ENCODE data around the gene FAM163A.

- TF ChIP-seq EZH2 (IDR thresholded peaks at IDR 0.05; ENCODE audit: low read length, missing control alignments) = no peak
- no peak for TF ChIP-seq CTCF (conservative IDR thresholded peaks at IDR 0.05 in 1 of 2, IDR thresholded peaks at IDR 0.05 in 1 of 2; ENCODE audit: low read depth in 1 of 2, low read length in 2 of 2)
Measured at GRCh38 chr1:179820226-179820970, 77.3 kb downstream of the FAM163A start.

Measured in fibroblast of lung (primary cell).